EL (cell line): ENCODE data around the gene MAB21L3.

Experiments used
- DNase-seq: peaks from one replicate; pipeline ENCODE4 v3.0.0-alpha.2; 2016

MAB21L3 gene

GRCh38 chr1:116166655-116167054 is 55.5 kb downstream of the MAB21L3 start:
- no peak for DNase-seq

GRCh38 chr1:116167625-116168276 is 56.6 kb downstream of the MAB21L3 start:
- peak; percentile 18 for DNase-seq

- peak; percentile 61 for DNase-seq
These were observed 57.3 kb downstream of the MAB21L3 start for GRCh38 chr1:116168277-116169032.

- no peak for DNase-seq
These were observed 58.7 kb downstream of the MAB21L3 start for GRCh38 chr1:116169898-116170297.

- no peak for DNase-seq
These were observed 59.8 kb downstream of the MAB21L3 start for GRCh38 chr1:116170721-116171589.

GRCh38 chr1:116172666-116173065 is 61.5 kb downstream of the MAB21L3 start:
- DNase-seq = no peak

GRCh38 chr1:116175611-116176010 is 64.4 kb downstream of the MAB21L3 start:
- DNase-seq = no peak

GRCh38 chr1:116176306-116176789 is 65.1 kb downstream of the MAB21L3 start:
- DNase-seq = no peak

GRCh38 chr1:116177861-116178260 is 66.7 kb downstream of the MAB21L3 start:
- DNase-seq = no peak

GRCh38 chr1:116178837-116179236 is 67.6 kb downstream of the MAB21L3 start:
- DNase-seq = no peak

GRCh38 chr1:116179419-116179818 is 68.2 kb downstream of the MAB21L3 start:
- DNase-seq = no peak

- no peak for DNase-seq
These were observed 68.8 kb downstream of the MAB21L3 start for GRCh38 chr1:116179964-116180363.

GRCh38 chr1:116182019-116182714 is 71.0 kb downstream of the MAB21L3 start:
- DNase-seq = no peak
